Activated T-helper 2 cell treated with anti-CD3 and anti-CD28 coated beads, Interferon-gamma antibody, Interleukin-2, Interleukin-4, amounts not matched to agents 10 μg/mL and 5 μg/mL and 100 μg/mL, durations not matched to agents 14 hours and 24 hours and 36 hours (primary cell): Measurements from ENCODE around the gene SLC12A2. TPM values are rescaled to one million over a fixed set of nuclear protein-coding genes. Genes with fewer than 3 reads are reported as not detected.

ENCODE experiments used
- DNase-seq: peaks from one replicate; pipeline ENCODE4 v3.0.0; 2021; ENCODE audit warnings: low spot score
- H3K27ac Mint-ChIP-seq: one replicate; pipeline ENCODE4 v1.8.0; 2021; ENCODE audit warnings: mixed read lengths
- H3K27me3 Mint-ChIP-seq: one replicate; pipeline ENCODE4 v1.8.0; 2021; ENCODE audit warnings: low read depth, mixed read lengths
- H3K36me3 Mint-ChIP-seq: one replicate; pipeline ENCODE4 v1.8.0; 2021; ENCODE audit warnings: low read depth, mixed read lengths
- H3K4me1 Mint-ChIP-seq: one replicate; pipeline ENCODE4 v1.8.0; 2021; ENCODE audit warnings: low read depth, mixed read lengths
- H3K4me3 Mint-ChIP-seq: one replicate; pipeline ENCODE4 v1.8.0; 2021; ENCODE audit warnings: low read depth, mild to moderate bottlenecking, moderate library complexity, mixed read lengths
- H3K9me3 Mint-ChIP-seq: one replicate; pipeline ENCODE4 v1.8.0; 2021; ENCODE audit warnings: mixed read lengths
- intact Hi-C: fragments of 100-400 bp; cut with micrococcal nuclease; formaldehyde crosslinking; loops from one replicate; pipeline ENCODE4 v1.15.1; 2023
- total RNA-seq: library from RNA; stranded (reverse); gene quantifications from 2 replicates; pipeline ENCODE4 v1.2.3, GENCODE V29; 2022

Gene SLC12A2
- total RNA-seq, 1 donor from 2014 or later = 19.7 TPM

GRCh38 chr5:128220841-128221240, 137.3 kb downstream of the SLC12A2 start:
- intact Hi-C loops = no loop called here
- Mint-ChIP-seq H3K9me3 (no peaks in the 10 kb centered on the region), H3K27me3 (no peaks in the 10 kb centered on the region), H3K4me1 (no peaks in the 10 kb centered on the region), H3K4me3 (no peak overlapping the region), H3K36me3 (no peaks in the 10 kb centered on the region), H3K27ac (no peak overlapping the region)
- DNase-seq = no peak

GRCh38 chr5:128224336-128224735, 140.8 kb downstream of the SLC12A2 start:
- H3K27me3 Mint-ChIP-seq = no peaks in the 10 kb centered on the region
- no peak overlapping the region for H3K27ac Mint-ChIP-seq
- intact Hi-C loops = no loop called here
- peaks cover 3% of the 10 kb centered on the region for H3K4me1 Mint-ChIP-seq
- H3K4me3 Mint-ChIP-seq = no peak overlapping the region
- no peaks in the 10 kb centered on the region for H3K36me3 Mint-ChIP-seq
- no peaks in the 10 kb centered on the region for H3K9me3 Mint-ChIP-seq
- no peak for DNase-seq

- Mint-ChIP-seq H3K9me3 (no peaks in the 10 kb centered on the region), H3K4me3 (no peak overlapping the region), H3K36me3 (no peaks in the 10 kb centered on the region), H3K27me3 (no peaks in the 10 kb centered on the region), H3K27ac (no peak overlapping the region), H3K4me1 (peaks cover 3% of the 10 kb centered on the region)
- intact Hi-C loops = no loop called here
- DNase-seq = no peak
These were observed 141.9 kb downstream of the SLC12A2 start for GRCh38 chr5:128225245-128226030.

GRCh38 chr5:128228008-128228407, 144.4 kb downstream of the SLC12A2 start:
- Mint-ChIP-seq H3K36me3 (no peaks in the 10 kb centered on the region), H3K4me1 (peaks cover 3% of the 10 kb centered on the region), H3K27me3 (no peaks in the 10 kb centered on the region), H3K27ac (no peak overlapping the region), H3K9me3 (no peaks in the 10 kb centered on the region), H3K4me3 (no peak overlapping the region)
- intact Hi-C loops = no loop called here
- no peak for DNase-seq

- DNase-seq = no peak
- Mint-ChIP-seq H3K27ac (no peak overlapping the region), H3K27me3 (no peaks in the 10 kb centered on the region), H3K4me3 (no peak overlapping the region), H3K4me1 (peaks cover 3% of the 10 kb centered on the region), H3K36me3 (no peaks in the 10 kb centered on the region), H3K9me3 (no peaks in the 10 kb centered on the region)
- intact Hi-C loops = no loop called here
These were observed 145.0 kb downstream of the SLC12A2 start for GRCh38 chr5:128228521-128228920.

- no peak overlapping the region for H3K4me3 Mint-ChIP-seq
- H3K4me1 Mint-ChIP-seq = no peaks in the 10 kb centered on the region
- H3K36me3 Mint-ChIP-seq = no peaks in the 10 kb centered on the region
- no peaks in the 10 kb centered on the region for H3K9me3 Mint-ChIP-seq
- no peak for DNase-seq
- H3K27ac Mint-ChIP-seq = no peak overlapping the region
- intact Hi-C loops = no loop called here
- H3K27me3 Mint-ChIP-seq = no peaks in the 10 kb centered on the region
These were observed 151.5 kb downstream of the SLC12A2 start for GRCh38 chr5:128234928-128235641.

GRCh38 chr5:128236334-128236733, 152.8 kb downstream of the SLC12A2 start:
- Mint-ChIP-seq H3K4me3 (no peak overlapping the region), H3K27ac (no peak overlapping the region)

GRCh38 chr5:128237000-128237399, 153.4 kb downstream of the SLC12A2 start:
- H3K4me1 Mint-ChIP-seq = no peaks in the 10 kb centered on the region
- no peak for DNase-seq
- H3K4me3 Mint-ChIP-seq = no peak overlapping the region
- H3K27me3 Mint-ChIP-seq = no peaks in the 10 kb centered on the region
- H3K9me3 Mint-ChIP-seq = no peaks in the 10 kb centered on the region
- no peaks in the 10 kb centered on the region for H3K36me3 Mint-ChIP-seq
- intact Hi-C loops = no loop called here
- H3K27ac Mint-ChIP-seq = no peak overlapping the region

More at GRCh38 chr5:128236334-128236733, 152.8 kb downstream of the SLC12A2 start:
- H3K4me1 Mint-ChIP-seq = no peaks in the 10 kb centered on the region
- H3K27me3 Mint-ChIP-seq = no peaks in the 10 kb centered on the region
- no peaks in the 10 kb centered on the region for H3K36me3 Mint-ChIP-seq
- H3K9me3 Mint-ChIP-seq = no peaks in the 10 kb centered on the region
- no peak for DNase-seq
- intact Hi-C loops = no loop called here

GRCh38 chr5:128237546-128237945, 154.0 kb downstream of the SLC12A2 start:
- intact Hi-C loops = no loop called here
- H3K27ac Mint-ChIP-seq = no peak overlapping the region
- no peaks in the 10 kb centered on the region for H3K36me3 Mint-ChIP-seq
- H3K27me3 Mint-ChIP-seq = no peaks in the 10 kb centered on the region
- no peak for DNase-seq
- no peak overlapping the region for H3K4me3 Mint-ChIP-seq
- H3K4me1 Mint-ChIP-seq = no peaks in the 10 kb centered on the region
- no peaks in the 10 kb centered on the region for H3K9me3 Mint-ChIP-seq
